GM21390 (cell line): Measurements from ENCODE around the gene PTGDR2.

Experiments
- ATAC-seq: cut with Tn5 transposase; IDR thresholded peaks from one replicate; pipeline ENCODE4 v1.9.1; 2021; ENCODE audit not compliant: unreplicated experiment

The PTGDR2 gene

GRCh38 chr11:60855726-60856633 is at the start of gene PTGDR2:
PTGDR2 (minus strand) TSS chr11:60855950; CDS start chr11:60853722, 2,228 bp downstream.
- ATAC-seq = no peak

GRCh38 chr11:60905047-60905446 is 49.3 kb upstream of the PTGDR2 start:
- no peak for ATAC-seq

- no peak for ATAC-seq
Measured at GRCh38 chr11:60902625-60903024, 46.9 kb upstream of the PTGDR2 start.

GRCh38 chr11:60900673-60901404 is 45.1 kb upstream of the PTGDR2 start:
- ATAC-seq = no peak

- no peak for ATAC-seq
Measured at GRCh38 chr11:60899977-60900376, 44.2 kb upstream of the PTGDR2 start.

- no peak for ATAC-seq
Measured at GRCh38 chr11:60899046-60899936, 43.5 kb upstream of the PTGDR2 start.

- ATAC-seq = no peak
Measured at GRCh38 chr11:60897496-60897895, 41.7 kb upstream of the PTGDR2 start.

GRCh38 chr11:60895687-60896086 is 39.9 kb upstream of the PTGDR2 start:
- no peak for ATAC-seq

GRCh38 chr11:60891103-60891741 is 35.5 kb upstream of the PTGDR2 start:
- ATAC-seq = no peak

GRCh38 chr11:60890696-60891095 is 34.9 kb upstream of the PTGDR2 start:
- no peak for ATAC-seq

- ATAC-seq = no peak
Measured at GRCh38 chr11:60889869-60890311, 34.1 kb upstream of the PTGDR2 start.

- no peak for ATAC-seq
Measured at GRCh38 chr11:60887556-60887955, 31.8 kb upstream of the PTGDR2 start.

GRCh38 chr11:60880643-60881282 is 25.0 kb upstream of the PTGDR2 start:
- no peak for ATAC-seq

GRCh38 chr11:60879971-60880588 is 24.3 kb upstream of the PTGDR2 start:
- ATAC-seq = no peak

- ATAC-seq = no peak
Measured at GRCh38 chr11:60879104-60879503, 23.4 kb upstream of the PTGDR2 start.

- ATAC-seq = no peak
Measured at GRCh38 chr11:60878245-60879101, 22.7 kb upstream of the PTGDR2 start.

- ATAC-seq = no peak
Measured at GRCh38 chr11:60876168-60876485, 20.4 kb upstream of the PTGDR2 start.

GRCh38 chr11:60875366-60876167 is 19.8 kb upstream of the PTGDR2 start:
- ATAC-seq = no peak
